ENCODE results near the gene PTPRN.

The PTPRN gene

DNA sequence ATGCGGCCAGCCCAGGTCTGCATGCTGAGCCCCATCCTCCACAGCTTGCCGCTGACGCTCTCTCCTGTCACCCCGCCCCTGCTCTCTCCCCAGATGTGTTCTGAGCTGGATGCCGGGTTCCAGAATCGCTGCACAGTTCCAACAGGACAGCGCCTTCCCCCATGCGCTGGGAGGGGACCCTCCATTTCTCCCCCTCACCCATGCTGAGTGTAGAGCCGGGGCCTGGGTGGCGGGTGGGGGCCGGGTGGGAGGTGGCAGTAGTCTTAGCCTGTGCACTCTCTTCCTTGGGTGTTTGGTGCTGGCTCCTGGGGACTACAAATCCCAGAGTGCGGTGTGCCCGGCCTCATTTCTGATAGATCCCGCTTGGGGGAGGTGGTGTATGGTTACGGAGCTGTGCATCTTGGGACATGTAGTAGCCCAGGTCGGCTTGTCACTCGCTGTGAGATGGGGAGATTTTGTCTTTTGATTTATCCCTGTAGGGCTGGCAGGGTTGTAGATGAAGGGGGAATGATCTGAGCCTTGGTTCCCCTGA is 23.2 kb downstream of the PTPRN start:
- Histone ChIP-seq H3K27ac (ENCODE audit: low read depth, low read length) (no peak overlapping the region), H3K4me3 (ENCODE audit: low read depth, low read length) (0 out of 2 replicates have a peak overlapping the region, but pooled peaks have one; percentile 21), H3K36me3 (ENCODE audit: control insufficient read depth, insufficient read depth, low read length) (peaks cover 24% of the 10 kb centered on the region), H3K9me3 (ENCODE audit: control insufficient read depth, insufficient read depth, low read depth, low read length) (no peaks in the 10 kb centered on the region), H3K4me1 (ENCODE audit: control insufficient read depth, insufficient read depth, low read length) (peaks cover 11% of the 10 kb centered on the region), H3K9ac (ENCODE audit: low read length) (no peak overlapping the region), H3K27me3 (ENCODE audit: control insufficient read depth, insufficient read depth, low read length) (no peaks in the 10 kb centered on the region)

DNA sequence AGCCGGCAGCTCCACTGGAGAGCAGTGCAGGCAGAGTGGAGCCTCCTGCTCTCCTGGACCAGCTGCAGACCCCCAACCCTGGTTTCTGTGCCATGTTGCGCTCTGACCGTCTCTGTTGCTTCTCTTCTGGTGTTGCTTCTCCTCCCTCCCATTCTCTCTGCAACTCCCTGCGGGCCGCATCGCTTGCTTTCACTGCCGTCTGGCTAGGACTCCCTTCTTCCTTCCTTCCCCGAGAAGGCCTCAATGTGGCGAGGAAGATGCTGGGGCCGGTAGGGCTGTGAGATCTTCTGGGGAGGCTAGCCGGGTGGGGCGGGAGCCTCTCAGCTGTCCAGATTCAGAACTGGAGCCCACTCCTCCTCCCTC is 23.8 kb downstream of the PTPRN start:
- H3K27me3 ChIP-seq (ENCODE audit: control insufficient read depth, insufficient read depth, low read length), result no peaks in the 10 kb centered on the region

DNA sequence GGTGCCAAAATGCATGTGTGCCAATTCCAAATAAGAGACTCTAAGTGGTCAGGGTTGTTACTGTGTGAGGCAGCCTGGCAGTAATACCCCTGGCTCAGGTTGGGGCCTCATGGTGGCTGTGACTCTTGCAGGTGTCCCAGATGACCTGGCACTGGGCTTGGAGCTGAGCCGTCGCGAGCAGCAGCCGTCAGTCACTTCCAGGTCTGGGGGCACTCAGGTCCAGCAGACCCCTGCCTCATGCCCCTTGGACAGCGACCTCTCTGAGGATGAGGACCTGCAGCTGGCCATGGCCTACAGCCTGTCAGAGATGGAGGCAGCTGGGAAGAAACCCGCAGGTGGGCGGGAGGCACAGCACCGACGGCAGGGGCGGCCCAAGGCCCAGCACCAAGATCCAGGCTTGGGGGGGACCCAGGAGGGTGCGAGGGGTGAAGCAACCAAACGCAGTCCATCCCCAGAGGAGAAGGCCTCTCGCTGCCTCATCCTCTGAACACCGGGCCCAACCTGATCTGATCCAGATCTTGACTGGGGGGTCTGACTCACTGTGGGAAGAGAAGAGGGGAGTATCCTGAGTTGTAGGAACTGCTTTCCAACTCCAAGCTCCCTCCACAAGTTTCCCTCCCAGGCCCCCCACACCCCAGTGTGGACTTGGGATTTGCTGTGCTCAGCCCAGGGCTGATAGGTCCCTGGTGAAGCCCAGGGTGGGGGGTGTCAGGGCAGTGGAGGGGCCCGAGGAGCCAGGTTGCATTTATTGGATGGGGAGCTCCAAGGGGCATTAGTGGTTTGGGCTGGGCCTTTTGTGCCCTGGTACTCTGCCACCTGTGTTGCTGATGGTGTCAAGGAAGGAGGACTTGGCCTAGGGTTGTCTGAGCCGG is 24.5 kb downstream of the PTPRN start:
- H3K4me1 ChIP-seq (ENCODE audit: control insufficient read depth, insufficient read depth, low read length), result peaks cover 19% of the 10 kb centered on the region
- H3K4me3 ChIP-seq (ENCODE audit: low read depth, low read length), result no peak overlapping the region
- H3K9me3 ChIP-seq (ENCODE audit: control insufficient read depth, insufficient read depth, low read depth, low read length), result no peaks in the 10 kb centered on the region
- H3K36me3 ChIP-seq (ENCODE audit: control insufficient read depth, insufficient read depth, low read length), result peaks cover 24% of the 10 kb centered on the region
- no peaks in the 10 kb centered on the region for H3K27me3 ChIP-seq (ENCODE audit: control insufficient read depth, insufficient read depth, low read length)
- H3K9ac ChIP-seq (ENCODE audit: low read length), result no peak overlapping the region
- no peak overlapping the region for H3K27ac ChIP-seq (ENCODE audit: low read depth, low read length)

More for the DNA sequence above, 23.8 kb downstream of the PTPRN start:
- peaks cover 24% of the 10 kb centered on the region for H3K36me3 ChIP-seq (ENCODE audit: control insufficient read depth, insufficient read depth, low read length)
- H3K4me1 ChIP-seq (ENCODE audit: control insufficient read depth, insufficient read depth, low read length), result peaks cover 13% of the 10 kb centered on the region
- H3K4me3 ChIP-seq (ENCODE audit: low read depth, low read length), result no peak overlapping the region
- H3K27ac ChIP-seq (ENCODE audit: low read depth, low read length), result no peak overlapping the region
- H3K9me3 ChIP-seq (ENCODE audit: control insufficient read depth, insufficient read depth, low read depth, low read length), result no peaks in the 10 kb centered on the region
- no peak overlapping the region for H3K9ac ChIP-seq (ENCODE audit: low read length)

DNA sequence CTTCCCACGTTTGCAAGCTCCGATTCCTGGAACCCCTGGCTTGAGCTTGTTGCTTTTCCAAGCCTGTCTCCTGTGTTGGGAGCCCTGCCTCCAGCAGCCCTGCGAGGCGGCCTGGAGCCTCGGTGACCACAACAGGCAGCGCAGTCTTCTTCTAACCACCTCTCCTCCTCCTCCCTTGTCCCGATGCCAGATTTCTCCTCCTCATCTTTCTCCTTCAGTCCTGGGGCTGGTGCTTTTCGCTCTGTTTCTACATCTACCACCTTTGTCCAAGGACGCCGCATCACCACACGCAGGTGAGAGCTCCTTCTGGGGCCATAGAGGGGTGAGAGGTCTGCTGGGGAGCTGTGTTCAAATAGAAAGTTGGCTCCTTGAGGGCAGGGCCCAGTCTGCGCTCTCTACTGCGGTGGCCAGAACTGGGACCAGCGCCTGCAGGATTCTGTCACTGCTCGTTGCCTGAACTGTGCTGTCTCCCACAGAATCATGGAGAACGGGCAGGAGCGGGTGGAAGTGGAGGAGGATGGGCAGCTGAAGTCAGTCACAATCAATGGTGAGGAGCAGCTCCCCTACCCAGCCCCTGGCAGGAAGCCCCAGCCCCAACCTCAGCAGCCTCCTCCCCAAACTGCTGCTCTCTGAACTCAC is 26.1 kb downstream of the PTPRN start:
- H3K27me3 ChIP-seq (ENCODE audit: control insufficient read depth, insufficient read depth, low read length), result no peaks in the 10 kb centered on the region
- no peak overlapping the region for H3K4me3 ChIP-seq (ENCODE audit: low read depth, low read length)
- no peaks in the 10 kb centered on the region for H3K9me3 ChIP-seq (ENCODE audit: control insufficient read depth, insufficient read depth, low read depth, low read length)
- H3K4me1 ChIP-seq (ENCODE audit: control insufficient read depth, insufficient read depth, low read length), result peaks cover 27% of the 10 kb centered on the region
- no peak overlapping the region for H3K27ac ChIP-seq (ENCODE audit: low read depth, low read length)
- H3K36me3 ChIP-seq (ENCODE audit: control insufficient read depth, insufficient read depth, low read length), result peaks cover 24% of the 10 kb centered on the region
- no peak overlapping the region for H3K9ac ChIP-seq (ENCODE audit: low read length)

DNA sequence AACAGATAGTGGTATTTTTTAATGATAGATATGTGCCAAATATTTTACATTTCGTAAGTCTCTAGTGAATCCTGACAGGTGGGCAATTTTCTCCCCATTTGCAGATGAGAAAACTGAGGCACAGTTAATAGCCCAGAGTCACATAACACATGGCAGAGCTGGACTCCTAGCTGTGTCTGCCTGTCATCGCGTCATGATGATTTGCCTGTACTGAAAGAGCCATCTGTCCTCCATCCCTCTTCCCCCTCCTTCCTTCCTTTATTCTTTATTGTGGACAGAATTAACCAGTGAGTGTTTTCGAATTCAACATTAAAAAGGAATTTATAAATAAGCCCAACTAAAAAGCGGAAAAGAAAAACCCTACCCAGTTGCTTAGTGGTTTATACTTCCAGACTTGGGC is 26.8 kb downstream of the PTPRN start:
- Histone ChIP-seq H3K27me3 (ENCODE audit: control insufficient read depth, insufficient read depth, low read length) (no peaks in the 10 kb centered on the region), H3K36me3 (ENCODE audit: control insufficient read depth, insufficient read depth, low read length) (peaks cover 24% of the 10 kb centered on the region), H3K4me3 (ENCODE audit: low read depth, low read length) (no peak overlapping the region), H3K4me1 (ENCODE audit: control insufficient read depth, insufficient read depth, low read length) (peaks cover 32% of the 10 kb centered on the region), H3K9ac (ENCODE audit: low read length) (no peak overlapping the region), H3K9me3 (ENCODE audit: control insufficient read depth, insufficient read depth, low read depth, low read length) (no peaks in the 10 kb centered on the region), H3K27ac (ENCODE audit: low read depth, low read length) (no peak overlapping the region)

DNA sequence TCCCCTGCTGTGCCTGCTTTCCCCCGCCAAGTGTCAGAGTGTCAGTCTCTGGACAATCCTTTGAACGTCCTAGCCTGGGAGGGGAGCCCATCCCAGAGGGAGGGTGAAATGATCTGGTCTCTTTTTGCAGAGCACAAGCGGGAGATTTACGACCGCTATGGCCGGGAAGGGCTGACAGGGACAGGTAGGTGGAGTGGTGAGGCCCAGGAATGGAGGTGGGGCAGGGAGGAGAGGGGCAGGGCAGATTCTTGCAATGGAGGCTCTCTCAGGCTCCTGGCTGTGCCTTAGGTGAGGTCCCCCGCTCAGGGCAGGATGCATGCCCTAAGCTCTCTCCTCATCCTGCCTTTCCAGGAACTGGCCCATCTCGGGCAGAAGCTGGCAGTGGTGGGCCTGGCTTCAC is 27.6 kb downstream of the PTPRN start:
- Histone ChIP-seq H3K27me3 (ENCODE audit: control insufficient read depth, insufficient read depth, low read length) (no peaks in the 10 kb centered on the region), H3K9me3 (ENCODE audit: control insufficient read depth, insufficient read depth, low read depth, low read length) (no peaks in the 10 kb centered on the region), H3K4me3 (ENCODE audit: low read depth, low read length) (no peak overlapping the region), H3K9ac (ENCODE audit: low read length) (no peak overlapping the region), H3K27ac (ENCODE audit: low read depth, low read length) (no peak overlapping the region), H3K4me1 (ENCODE audit: control insufficient read depth, insufficient read depth, low read length) (peaks cover 31% of the 10 kb centered on the region), H3K36me3 (ENCODE audit: control insufficient read depth, insufficient read depth, low read length) (peaks cover 24% of the 10 kb centered on the region)

DNA sequence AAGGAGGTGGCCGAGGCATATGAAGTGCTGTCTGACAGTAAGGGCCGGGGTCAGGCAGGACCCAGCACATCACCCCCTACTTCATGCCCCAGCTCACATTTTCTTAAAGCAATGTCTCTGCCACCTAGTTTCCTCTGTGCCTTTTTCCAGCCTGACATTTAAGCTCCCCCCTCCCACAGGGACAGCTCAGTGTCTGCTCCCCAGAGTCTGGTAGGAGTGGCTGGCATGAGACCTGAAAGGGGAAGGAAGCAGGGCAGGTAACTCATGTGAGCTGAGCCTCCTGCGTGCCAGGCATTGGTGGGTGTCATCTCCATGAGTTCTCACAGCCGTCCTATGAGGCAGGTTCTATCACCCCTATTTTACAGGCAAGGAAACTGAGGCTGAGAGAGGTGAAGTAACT is 28.6 kb downstream of the PTPRN start:
- Histone ChIP-seq H3K27me3 (ENCODE audit: control insufficient read depth, insufficient read depth, low read length) (no peaks in the 10 kb centered on the region), H3K27ac (ENCODE audit: low read depth, low read length) (no peak overlapping the region), H3K9me3 (ENCODE audit: control insufficient read depth, insufficient read depth, low read depth, low read length) (no peaks in the 10 kb centered on the region), H3K4me3 (ENCODE audit: low read depth, low read length) (no peak overlapping the region), H3K9ac (ENCODE audit: low read length) (no peak overlapping the region), H3K4me1 (ENCODE audit: control insufficient read depth, insufficient read depth, low read length) (peaks cover 25% of the 10 kb centered on the region), H3K36me3 (ENCODE audit: control insufficient read depth, insufficient read depth, low read length) (peaks cover 24% of the 10 kb centered on the region)

DNA sequence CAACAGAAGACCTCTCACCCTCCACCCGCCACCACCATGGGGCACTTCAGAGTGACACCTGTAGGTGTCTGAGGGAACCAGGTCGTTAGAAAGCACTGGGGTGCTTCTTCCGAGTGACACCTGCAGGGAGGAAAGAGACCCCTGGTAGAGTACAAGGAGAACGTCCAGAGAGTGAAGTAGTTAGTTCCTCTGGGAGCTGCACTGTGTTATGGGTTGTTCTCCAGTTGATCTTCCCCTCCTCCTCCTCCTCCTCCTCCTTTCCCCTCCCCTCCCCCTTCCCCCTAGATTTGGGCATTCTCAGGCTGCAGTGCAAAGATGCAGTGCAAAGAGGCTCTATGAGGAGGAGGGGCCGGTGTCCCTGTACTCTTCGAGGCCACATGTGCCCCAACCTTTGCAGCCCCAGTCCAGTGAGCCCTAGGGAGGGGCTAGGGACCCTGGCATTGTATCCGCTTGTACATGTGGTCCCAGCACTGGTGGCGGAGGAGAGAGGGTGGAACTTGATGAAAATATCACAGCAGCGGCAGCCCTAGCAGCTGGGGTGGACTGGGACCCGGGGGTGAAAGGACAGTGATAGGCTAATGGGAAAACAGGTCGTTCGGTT is 29.2 kb downstream of the PTPRN start:
- no peaks in the 10 kb centered on the region for H3K9me3 ChIP-seq (ENCODE audit: control insufficient read depth, insufficient read depth, low read depth, low read length)
- peaks cover 24% of the 10 kb centered on the region for H3K36me3 ChIP-seq (ENCODE audit: control insufficient read depth, insufficient read depth, low read length)
- peak overlapping the region; percentile 82 for H3K9ac ChIP-seq (ENCODE audit: low read length)
- no peaks in the 10 kb centered on the region for H3K27me3 ChIP-seq (ENCODE audit: control insufficient read depth, insufficient read depth, low read length)
- peak overlapping the region; percentile 83; the same call in 1 of the 2 replicates for H3K27ac ChIP-seq (ENCODE audit: low read depth, low read length)
- H3K4me3 ChIP-seq (ENCODE audit: low read depth, low read length), result peak overlapping the region; percentile 71
- peaks cover 24% of the 10 kb centered on the region for H3K4me1 ChIP-seq (ENCODE audit: control insufficient read depth, insufficient read depth, low read length)

DNA sequence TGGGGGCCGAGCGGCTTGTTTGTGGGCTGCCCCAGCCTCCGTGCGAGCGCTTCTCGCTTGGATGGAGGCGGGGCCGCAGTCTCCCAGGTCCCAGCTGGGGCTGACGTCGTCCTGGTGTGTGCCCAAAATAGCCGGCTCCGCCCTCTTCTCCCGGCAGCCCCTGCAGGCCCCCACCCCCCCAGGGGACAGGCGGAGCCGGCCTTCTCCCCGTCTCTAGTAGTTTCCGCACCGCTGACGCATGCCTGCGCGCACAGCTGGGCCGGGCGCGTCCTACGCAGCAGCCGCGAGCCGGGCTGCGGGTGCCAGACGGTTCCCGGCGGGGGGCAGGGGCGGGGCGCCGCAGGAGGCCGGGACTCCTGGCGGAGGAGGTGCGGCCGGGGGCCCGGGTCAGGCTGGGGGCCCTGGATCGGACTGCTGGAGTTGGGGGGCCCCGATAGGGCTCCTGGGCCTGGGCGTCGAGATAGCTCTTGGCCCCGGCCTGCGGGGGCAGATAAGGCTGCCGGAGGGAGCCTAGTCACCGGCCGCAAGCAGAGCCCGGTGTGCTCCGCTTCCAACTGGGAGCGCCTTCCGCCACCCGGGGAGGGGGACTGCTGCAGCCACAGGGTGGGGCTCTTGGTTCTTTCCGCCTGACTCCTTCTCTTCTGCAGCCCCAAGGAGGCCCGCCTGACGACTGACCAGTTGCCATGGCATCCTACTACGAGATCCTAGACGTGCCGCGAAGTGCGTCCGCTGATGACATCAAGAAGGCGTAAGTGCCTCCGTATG is 29.9 kb downstream of the PTPRN start, which contains the start of gene DNAJB2:
TSS of gene DNAJB2 (plus strand) at position 216 of the 765 bp plus-strand sequence. CDS start at position 684, 468 bp downstream.
- Histone ChIP-seq H3K4me3 (ENCODE audit: low read depth, low read length) (peak within 1 kb of the TSS; percentile 71), H3K9ac (ENCODE audit: low read length) (peak within 1 kb of the TSS; percentile 82), H3K9me3 (ENCODE audit: control insufficient read depth, insufficient read depth, low read depth, low read length) (no peaks in the 10 kb centered on the region), H3K4me1 (ENCODE audit: control insufficient read depth, insufficient read depth, low read length) (peaks cover 30% of the 10 kb centered on the region), H3K27me3 (ENCODE audit: control insufficient read depth, insufficient read depth, low read length) (no peaks in the 10 kb centered on the region), H3K36me3 (ENCODE audit: control insufficient read depth, insufficient read depth, low read length) (peaks cover 17% of the 10 kb centered on the region), H3K27ac (ENCODE audit: low read depth, low read length) (peak within 1 kb of the TSS; percentile 83; the same call in 1 of the 2 replicates)

DNA sequence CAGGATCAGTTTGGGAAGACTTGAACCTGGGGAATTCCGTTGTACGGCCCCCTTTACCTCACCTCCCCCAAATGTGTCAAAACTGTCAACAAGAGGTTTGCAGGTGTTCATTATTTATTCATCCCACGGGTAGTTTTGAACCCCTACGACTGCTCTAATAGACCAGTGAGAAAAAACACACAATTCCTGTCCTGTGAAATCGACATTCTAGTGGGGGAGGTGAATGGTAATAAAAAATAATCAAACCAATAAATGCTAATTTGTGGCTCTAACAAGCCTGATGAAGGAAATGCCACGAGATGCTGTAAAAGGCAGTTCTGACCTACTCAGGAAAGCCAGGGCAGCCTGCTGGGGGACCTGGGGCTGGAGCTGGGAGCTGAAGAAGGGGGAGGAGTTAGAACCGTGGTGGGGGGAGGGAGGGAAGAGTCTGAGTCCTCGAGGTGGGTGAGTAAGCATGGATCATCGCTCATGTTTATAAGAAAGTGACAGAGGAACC is 30.5 kb downstream of the PTPRN start:
- Histone ChIP-seq H3K9ac (ENCODE audit: low read length) (peak overlapping the region; percentile 54), H3K27me3 (ENCODE audit: control insufficient read depth, insufficient read depth, low read length) (no peaks in the 10 kb centered on the region), H3K9me3 (ENCODE audit: control insufficient read depth, insufficient read depth, low read depth, low read length) (no peaks in the 10 kb centered on the region), H3K4me1 (ENCODE audit: control insufficient read depth, insufficient read depth, low read length) (peaks cover 36% of the 10 kb centered on the region), H3K36me3 (ENCODE audit: control insufficient read depth, insufficient read depth, low read length) (peaks cover 16% of the 10 kb centered on the region; the same call in 1 of the 2 replicates), H3K27ac (ENCODE audit: low read depth, low read length) (peak overlapping the region; percentile 83; the same call in 1 of the 2 replicates), H3K4me3 (ENCODE audit: low read depth, low read length) (peak overlapping the region; percentile 71)

Data from HUES6 (cell line).